SU-DHL-6 (cell line): Measurements from ENCODE around the gene GNA14.

Source experiments
- H2AFZ ChIP-seq: fragments of 200-600 bp; sonication (generic); 2 replicates; pipeline ENCODE4 v1.6.1; 2014; ENCODE audit warnings: low read depth, mild to moderate bottlenecking, moderate library complexity, mixed read lengths, antibody characterized with exemption, low read length; ENCODE audit not compliant: severe bottlenecking
- H3F3A ChIP-seq: fragments of 200-600 bp; shearing (Covaris generic); 2 replicates; pipeline ENCODE4 v1.6.0; 2016; ENCODE audit warnings: antibody characterized with exemption, mild to moderate bottlenecking; ENCODE audit not compliant: insufficient read depth
- H3K27ac ChIP-seq: fragments of 200-600 bp; sonication (generic); 2 replicates; pipeline ENCODE4 v1.5.1; 2016; ENCODE audit warnings: low read depth, mild to moderate bottlenecking, low read length, moderate library complexity, mixed read lengths
- H3K27me3 ChIP-seq: fragments of 200-600 bp; sonication (generic), shearing (Covaris generic); 2 replicates; pipeline ENCODE4 v1.6.0; 2014; ENCODE audit warnings: mild to moderate bottlenecking, low read length
- H3K36me3 ChIP-seq: fragments of 200-600 bp; sonication (generic); 2 replicates; pipeline ENCODE4 v1.6.1; 2014; ENCODE audit warnings: mild to moderate bottlenecking, low read length, mixed read lengths
- H3K4me2 ChIP-seq: fragments of 300-600, 200-600 bp; shearing (Covaris generic), sonication (generic); 2 replicates; pipeline ENCODE4 v1.6.0; 2014; ENCODE audit warnings: low read length, low read depth, mild to moderate bottlenecking; ENCODE audit not compliant: poor library complexity, severe bottlenecking
- H3K4me3 ChIP-seq: fragments of 200-600 bp; sonication (generic); 2 replicates; pipeline ENCODE4 v1.5.1; 2014; ENCODE audit warnings: antibody characterized with exemption, low read length, mild to moderate bottlenecking, mixed read lengths; ENCODE audit not compliant: insufficient read depth, poor library complexity, severe bottlenecking
- H3K79me2 ChIP-seq: fragments of 200-600 bp; sonication (generic); 2 replicates; pipeline ENCODE4 v1.6.1; 2014; ENCODE audit warnings: mild to moderate bottlenecking, low read length, moderate library complexity; ENCODE audit not compliant: insufficient read depth
- H3K9ac ChIP-seq: fragments of 200-600 bp; sonication (generic); 2 replicates; pipeline ENCODE4 v1.7.0; 2014; ENCODE audit warnings: mild to moderate bottlenecking, low read length
- H3K9me2 ChIP-seq: fragments of 200-600 bp; sonication (generic); replicated peaks from 2 replicates; pipeline ENCODE4 v1.6.1; 2014; ENCODE audit warnings: low read length; ENCODE audit not compliant: insufficient read depth
- H3K9me3 ChIP-seq: fragments of 200-600 bp; sonication (generic); 2 replicates; pipeline ENCODE4 v1.6.1; 2014; ENCODE audit warnings: low read length, mixed read lengths; ENCODE audit not compliant: insufficient read depth
- H4K20me1 ChIP-seq: fragments of 200-600 bp; sonication (generic); 2 replicates; pipeline ENCODE4 v1.6.1; 2014; ENCODE audit warnings: low read depth, mild to moderate bottlenecking, antibody characterized with exemption, low read length, moderate library complexity, mixed read lengths
- EZH2phosphoT487 ChIP-seq: fragments of 200-600 bp; sonication (generic), shearing (Covaris generic); conservative IDR thresholded peaks from 2 replicates; pipeline ENCODE4 v1.6.1; 2018; ENCODE audit warnings: mild to moderate bottlenecking, antibody characterized with exemption, low read length, moderate library complexity, mixed read lengths
- TF ChIP-seq, protein P1 (sequence below): fragments of 200-600 bp; sonication (generic); IDR thresholded peaks from one replicate; pipeline ENCODE4 v1.5.1; 2017; ENCODE audit warnings: antibody characterized with exemption, mild to moderate bottlenecking, low read length, moderate library complexity; ENCODE audit not compliant: insufficient read depth, poor library complexity, severe bottlenecking

Gene GNA14

GRCh38 chr9:77440057-77440456 lies 208.1 kb downstream of the GNA14 start:
- Histone ChIP-seq H3K27me3 (no peaks in the 10 kb centered on the region), H3K27ac (no peak overlapping the region), H3K9me2 (no peaks in the 10 kb centered on the region), H3K4me3 (no peak overlapping the region), H3K36me3 (no peaks in the 10 kb centered on the region), H3F3A (no peaks in the 10 kb centered on the region), H3K9ac (no peak overlapping the region), H3K9me3 (no peaks in the 10 kb centered on the region), H2AFZ (no peak overlapping the region), H3K79me2 (no peaks in the 10 kb centered on the region), H4K20me1 (no peaks in the 10 kb centered on the region), H3K4me2 (no peak overlapping the region)
- no peak for TF ChIP-seq EZH2phosphoT487
- TF ChIP-seq, protein P1, sequence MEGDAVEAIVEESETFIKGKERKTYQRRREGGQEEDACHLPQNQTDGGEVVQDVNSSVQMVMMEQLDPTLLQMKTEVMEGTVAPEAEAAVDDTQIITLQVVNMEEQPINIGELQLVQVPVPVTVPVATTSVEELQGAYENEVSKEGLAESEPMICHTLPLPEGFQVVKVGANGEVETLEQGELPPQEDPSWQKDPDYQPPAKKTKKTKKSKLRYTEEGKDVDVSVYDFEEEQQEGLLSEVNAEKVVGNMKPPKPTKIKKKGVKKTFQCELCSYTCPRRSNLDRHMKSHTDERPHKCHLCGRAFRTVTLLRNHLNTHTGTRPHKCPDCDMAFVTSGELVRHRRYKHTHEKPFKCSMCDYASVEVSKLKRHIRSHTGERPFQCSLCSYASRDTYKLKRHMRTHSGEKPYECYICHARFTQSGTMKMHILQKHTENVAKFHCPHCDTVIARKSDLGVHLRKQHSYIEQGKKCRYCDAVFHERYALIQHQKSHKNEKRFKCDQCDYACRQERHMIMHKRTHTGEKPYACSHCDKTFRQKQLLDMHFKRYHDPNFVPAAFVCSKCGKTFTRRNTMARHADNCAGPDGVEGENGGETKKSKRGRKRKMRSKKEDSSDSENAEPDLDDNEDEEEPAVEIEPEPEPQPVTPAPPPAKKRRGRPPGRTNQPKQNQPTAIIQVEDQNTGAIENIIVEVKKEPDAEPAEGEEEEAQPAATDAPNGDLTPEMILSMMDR = no peak

- Histone ChIP-seq H3K27me3 (no peaks in the 10 kb centered on the region), H4K20me1 (no peaks in the 10 kb centered on the region), H3K9me2 (no peaks in the 10 kb centered on the region), H3K9me3 (no peaks in the 10 kb centered on the region), H2AFZ (no peak overlapping the region), H3K9ac (no peak overlapping the region), H3K27ac (no peak overlapping the region), H3K79me2 (no peaks in the 10 kb centered on the region), H3F3A (no peaks in the 10 kb centered on the region), H3K4me2 (no peak overlapping the region), H3K36me3 (no peaks in the 10 kb centered on the region), H3K4me3 (no peak overlapping the region)
- TF ChIP-seq, protein P1 = no peak
- no peak for TF ChIP-seq EZH2phosphoT487
These were observed 209.5 kb downstream of the GNA14 start for GRCh38 chr9:77438653-77439052.

- Histone ChIP-seq H3K36me3 (no peaks in the 10 kb centered on the region), H3K27me3 (no peaks in the 10 kb centered on the region)
- TF ChIP-seq, protein P1 = no peak
- TF ChIP-seq EZH2phosphoT487 = no peak
These were observed 212.4 kb downstream of the GNA14 start for GRCh38 chr9:77435688-77436087.

DNA sequence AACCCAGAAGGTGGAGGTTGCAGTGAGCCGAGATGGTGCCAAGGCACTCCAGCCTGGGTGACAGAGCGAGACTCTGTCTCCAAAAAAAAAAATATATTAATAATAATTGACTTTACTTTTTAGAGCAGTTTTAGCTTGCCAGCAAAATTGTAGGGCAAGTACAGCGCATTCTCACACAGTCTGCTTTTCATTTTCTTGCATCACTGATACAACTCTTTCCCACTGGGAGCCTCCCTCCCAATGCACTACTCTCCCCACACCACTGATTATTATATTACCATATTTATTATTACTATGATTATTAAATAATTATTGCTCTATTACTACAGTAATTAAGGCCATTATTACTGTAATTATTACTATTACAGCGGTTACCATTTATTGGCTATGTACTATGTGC lies 212.8 kb downstream of the GNA14 start:
- TF ChIP-seq, protein P1 = no peak
- no peak for TF ChIP-seq EZH2phosphoT487
- H2AFZ ChIP-seq = no peak overlapping the region
- no peaks in the 10 kb centered on the region for H3K27me3 ChIP-seq
- H3K9ac ChIP-seq = no peak overlapping the region
- H4K20me1 ChIP-seq = no peaks in the 10 kb centered on the region
- H3K4me3 ChIP-seq = no peak overlapping the region
- no peaks in the 10 kb centered on the region for H3K9me2 ChIP-seq
- no peak overlapping the region for H3K27ac ChIP-seq
- H3K79me2 ChIP-seq = no peaks in the 10 kb centered on the region
- H3K4me2 ChIP-seq = no peak overlapping the region
- H3K36me3 ChIP-seq = no peaks in the 10 kb centered on the region
- H3F3A ChIP-seq = no peaks in the 10 kb centered on the region
- no peaks in the 10 kb centered on the region for H3K9me3 ChIP-seq

More at GRCh38 chr9:77435688-77436087, 212.4 kb downstream of the GNA14 start:
- H3K4me3 ChIP-seq = no peak overlapping the region
- H3K79me2 ChIP-seq = no peaks in the 10 kb centered on the region
- no peaks in the 10 kb centered on the region for H3K9me2 ChIP-seq
- no peak overlapping the region for H2AFZ ChIP-seq
- no peaks in the 10 kb centered on the region for H3K9me3 ChIP-seq
- no peak overlapping the region for H3K27ac ChIP-seq
- H3K9ac ChIP-seq = no peak overlapping the region
- H4K20me1 ChIP-seq = no peaks in the 10 kb centered on the region
- no peak overlapping the region for H3K4me2 ChIP-seq
- H3F3A ChIP-seq = no peaks in the 10 kb centered on the region
